ENCODE results near the gene PROK1. TPM values are rescaled to one million over a fixed set of nuclear protein-coding genes. Genes with fewer than 3 reads are reported as not detected.
A peak's percentile ranks its signal among the peaks of the same experiment; 100 is the strongest.

Gene PROK1
- total and polyA plus RNA-seq, 2 donors (not counting 1 experiment from before 2014, with no cell fraction given): not detected

GRCh38 chr1:110502402-110503151 lies 51.6 kb downstream of the PROK1 start:
- peaks cover 0 to under 1% (median 0%) of the 10 kb centered on the region in 4 experiments for H3K27me3 ChIP-seq (replicated peaks in 1 of 4; ENCODE audit: control extremely low read depth in 1 of 4, control insufficient read depth in 3 of 4, insufficient read depth in 4 of 4, low read length in 3 of 4)
- Mint-ChIP-seq H3K9me3 (ENCODE audit: insufficient read depth) (no peaks in the 10 kb centered on the region), H3K27me3 (peaks cover 13% of the 10 kb centered on the region), H3K4me3 (no peak overlapping the region), H3K27ac (peak overlapping the region; percentile 5), H3K4me1 (peaks cover 12% of the 10 kb centered on the region)
- peaks cover 7 to 9% of the 10 kb centered on the region in 2 donors for H3K4me1 ChIP-seq (ENCODE audit: control insufficient read depth in 2 of 2, insufficient read depth in 2 of 2, low read length in 2 of 2)
- H3K79me2 ChIP-seq (ENCODE audit: control insufficient read depth, insufficient read depth, low read length): no peaks in the 10 kb centered on the region
- intact Hi-C loops (cut with micrococcal nuclease): no loop called here
- WGBS (ENCODE audit: insufficient coverage): 59% methylated on average over 5 of the region's 8 CpGs
- H3K36me3 ChIP-seq (replicated peaks in 1 of 2; ENCODE audit: control extremely low read depth in 1 of 2, control insufficient read depth in 1 of 2, extremely low read depth in 1 of 2, insufficient read depth in 2 of 2, low read length in 1 of 2): no peaks in the 10 kb centered on the region
- no peaks in the 10 kb centered on the region for H3K9me3 ChIP-seq (ENCODE audit: control extremely low read depth in 1 of 3, control insufficient read depth in 2 of 3, insufficient read depth in 1 of 3, low read length in 2 of 3)
- H3K4me2 ChIP-seq (replicated peaks; ENCODE audit: low read depth, low read length, poor library complexity, severe bottlenecking): peak overlapping the region; percentile 6
- H3K9ac ChIP-seq (ENCODE audit: low read length): no peak overlapping the region
- H3K4me3 ChIP-seq (ENCODE audit: control extremely low read depth in 1 of 5, extremely low read depth in 1 of 5, insufficient read depth in 1 of 5, low read depth in 2 of 5, low read length in 4 of 5): no peak overlapping the region
- no peak for TF ChIP-seq EZH2 (IDR thresholded peaks at IDR 0.05; ENCODE audit: borderline replicate concordance, insufficient read depth, low read depth, low read length, poor library complexity, severe bottlenecking)
- TF ChIP-seq CTCF (IDR thresholded peaks at IDR 0.05): no peak
- ChIA-PET CTCF (interaction anchor here (1.1 to 14.1 kb wide), 2 partner anchors 301 to 443 kb away, joined by 3 to 531 read pairs; partner anchors contain the start of gene KCNC4), POLR2A (no interaction called here)
- no peak overlapping the region for H2AFZ ChIP-seq (ENCODE audit: insufficient read depth, low read depth, low read length, poor library complexity, severe bottlenecking)
- DNase-seq: peak; percentile 57
- no peak overlapping the region for H3K27ac ChIP-seq (ENCODE audit: low read length in 2 of 2)
- peak; percentile 64 for ATAC-seq (ENCODE audit: low read depth)
- H4K20me1 ChIP-seq (ENCODE audit: control insufficient read depth, insufficient read depth, low read length, poor library complexity, severe bottlenecking): no peaks in the 10 kb centered on the region

GRCh38 chr1:110503471-110503870 lies 52.5 kb downstream of the PROK1 start:
- no peak overlapping the region for H3K4me3 Mint-ChIP-seq
- H3K79me2 ChIP-seq (ENCODE audit: control insufficient read depth, insufficient read depth, low read length): no peaks in the 10 kb centered on the region
- ATAC-seq (ENCODE audit: low read depth) (no peak), DNase-seq (no peak)
- no peak overlapping the region for H3K9ac ChIP-seq (ENCODE audit: low read length)
- peaks cover 7 to 9% of the 10 kb centered on the region in 2 donors for H3K4me1 ChIP-seq (ENCODE audit: control insufficient read depth in 2 of 2, insufficient read depth in 2 of 2, low read length in 2 of 2)
- no peaks in the 10 kb centered on the region for H3K9me3 Mint-ChIP-seq (ENCODE audit: insufficient read depth)
- peaks cover 0 to 6% (median 0%) of the 10 kb centered on the region in 4 experiments for H3K27me3 ChIP-seq (replicated peaks in 1 of 4; ENCODE audit: control extremely low read depth in 1 of 4, control insufficient read depth in 3 of 4, insufficient read depth in 4 of 4, low read length in 3 of 4)
- H3K4me3 ChIP-seq (ENCODE audit: control extremely low read depth in 1 of 5, extremely low read depth in 1 of 5, insufficient read depth in 1 of 5, low read depth in 2 of 5, low read length in 4 of 5): no peak overlapping the region
- POLR2A ChIA-PET: no interaction called here
- no peaks in the 10 kb centered on the region for H4K20me1 ChIP-seq (ENCODE audit: control insufficient read depth, insufficient read depth, low read length, poor library complexity, severe bottlenecking)
- peaks cover 15% of the 10 kb centered on the region for H3K27me3 Mint-ChIP-seq
- CTCF ChIA-PET: interaction anchor here (1.3 to 14.1 kb wide), 2 partner anchors 8 to 302 kb away, joined by 4 to 531 read pairs; partner anchors contain the start of gene KCNC4
- no peaks in the 10 kb centered on the region for H3K36me3 ChIP-seq (replicated peaks in 1 of 2; ENCODE audit: control extremely low read depth in 1 of 2, control insufficient read depth in 1 of 2, extremely low read depth in 1 of 2, insufficient read depth in 2 of 2, low read length in 1 of 2)
- TF ChIP-seq EZH2 (IDR thresholded peaks at IDR 0.05; ENCODE audit: borderline replicate concordance, insufficient read depth, low read depth, low read length, poor library complexity, severe bottlenecking): no peak
- TF ChIP-seq CTCF (IDR thresholded peaks at IDR 0.05): no peak
- H3K9me3 ChIP-seq (ENCODE audit: control extremely low read depth in 1 of 3, control insufficient read depth in 2 of 3, insufficient read depth in 1 of 3, low read length in 2 of 3): no peaks in the 10 kb centered on the region
- H3K27ac Mint-ChIP-seq: no peak overlapping the region
- no peak overlapping the region for H3K27ac ChIP-seq (ENCODE audit: low read length in 2 of 2)
- H3K4me2 ChIP-seq (replicated peaks; ENCODE audit: low read depth, low read length, poor library complexity, severe bottlenecking): no peak overlapping the region
- intact Hi-C loops (cut with micrococcal nuclease): no loop called here
- H3K4me1 Mint-ChIP-seq: peaks cover 12% of the 10 kb centered on the region
- H2AFZ ChIP-seq (ENCODE audit: insufficient read depth, low read depth, low read length, poor library complexity, severe bottlenecking): no peak overlapping the region
- WGBS (ENCODE audit: insufficient coverage): 93% methylated on average over 3 of the region's 5 CpGs

Data from B cell (primary cell).